Renal cortex interstitium (tissue), 11 donors: ENCODE measurements around the gene CTNNA3. TPM values are rescaled to one million over a fixed set of nuclear protein-coding genes. Genes with fewer than 3 reads are reported as not detected.

Experiments used
- DNase-seq, 11 donors: peaks; one replicate each; pipeline ENCODE4 v3.0.0-alpha.2; 2013; ENCODE audit warnings: low read depth in 9 of 11, low spot score in 4 of 11; ENCODE audit errors: extremely low read depth in 1 of 11
- polyA plus RNA-seq, 3 donors: library from polyadenylated mRNA; unstranded; fragments of 120-200 nt; gene quantifications; one replicate each; pipeline ENCODE4 v1.2.1, GENCODE V29; 2013; ENCODE audit not compliant: insufficient read length in 3 of 3

CTNNA3 gene
- polyA plus RNA-seq, 3 donors, result 2.1 to 4.3 (median 2.9) TPM

- DNase-seq, result no peak
These were observed 761.3 kb downstream of the CTNNA3 start for GRCh38 chr10:66934711-66935110.

- no peak for DNase-seq
These were observed 764.0 kb downstream of the CTNNA3 start for GRCh38 chr10:66931949-66932343.

GRCh38 chr10:66931340-66931948 lies 764.6 kb downstream of the CTNNA3 start:
- peak in 5 of 11 donors; percentile 52 to 69 (median 61) for DNase-seq

GRCh38 chr10:66929375-66929774 lies 766.6 kb downstream of the CTNNA3 start:
- DNase-seq, result no peak

- no peak for DNase-seq
These were observed 767.2 kb downstream of the CTNNA3 start for GRCh38 chr10:66928776-66929175.

- DNase-seq, result no peak
These were observed 767.8 kb downstream of the CTNNA3 start for GRCh38 chr10:66927971-66928770.

- DNase-seq, result no peak
These were observed 768.6 kb downstream of the CTNNA3 start for GRCh38 chr10:66927251-66927935.

- DNase-seq, result no peak
These were observed 769.2 kb downstream of the CTNNA3 start for GRCh38 chr10:66926841-66927240.

- peak in 9 of 11 donors; percentile 56 to 86 (median 69) for DNase-seq
These were observed 769.9 kb downstream of the CTNNA3 start, which contains the start of gene LRRTM3 for GRCh38 chr10:66925896-66926715. Gene LRRTM3, plus strand, starts transcription at chr10:66926036.

GRCh38 chr10:66925373-66925772 lies 770.6 kb downstream of the CTNNA3 start:
- peak in 3 of 11 donors; percentile 36 to 42 (median 38) for DNase-seq

- no peak for DNase-seq
These were observed 771.2 kb downstream of the CTNNA3 start for GRCh38 chr10:66924674-66925345.

GRCh38 chr10:66919248-66919647 lies 776.7 kb downstream of the CTNNA3 start:
- DNase-seq, result no peak

- DNase-seq, result no peak
These were observed 778.9 kb downstream of the CTNNA3 start for GRCh38 chr10:66917104-66917503.

- DNase-seq, result no peak
These were observed 780.0 kb downstream of the CTNNA3 start for GRCh38 chr10:66916030-66916429.

- no peak for DNase-seq
These were observed 785.3 kb downstream of the CTNNA3 start for GRCh38 chr10:66910671-66911070.

- DNase-seq, result no peak
These were observed 803.1 kb downstream of the CTNNA3 start for GRCh38 chr10:66892871-66893270.

GRCh38 chr10:66888237-66888636 lies 807.8 kb downstream of the CTNNA3 start:
- no peak for DNase-seq

GRCh38 chr10:66886848-66887247 lies 809.1 kb downstream of the CTNNA3 start:
- no peak for DNase-seq

- DNase-seq, result no peak
These were observed 813.7 kb downstream of the CTNNA3 start for GRCh38 chr10:66882271-66882670.
